GM12875 (cell line): Measurements from ENCODE around the gene CXXC1.

ENCODE experiments used
- H3K4me3 ChIP-seq: one replicate; pipeline ENCODE4 v1.5.1; 2011; ENCODE audit warnings: low read depth, low read length, control low read depth
- TF ChIP-seq, protein P1 (sequence below): IDR thresholded peaks from 2 replicates; pipeline ENCODE4 v1.5.1; 2011; ENCODE audit warnings: low read depth, mild to moderate bottlenecking, control low read depth, inconsistent platforms, low read length, moderate library complexity, borderline replicate concordance; ENCODE audit not compliant: insufficient read depth

The CXXC1 gene

DNA sequence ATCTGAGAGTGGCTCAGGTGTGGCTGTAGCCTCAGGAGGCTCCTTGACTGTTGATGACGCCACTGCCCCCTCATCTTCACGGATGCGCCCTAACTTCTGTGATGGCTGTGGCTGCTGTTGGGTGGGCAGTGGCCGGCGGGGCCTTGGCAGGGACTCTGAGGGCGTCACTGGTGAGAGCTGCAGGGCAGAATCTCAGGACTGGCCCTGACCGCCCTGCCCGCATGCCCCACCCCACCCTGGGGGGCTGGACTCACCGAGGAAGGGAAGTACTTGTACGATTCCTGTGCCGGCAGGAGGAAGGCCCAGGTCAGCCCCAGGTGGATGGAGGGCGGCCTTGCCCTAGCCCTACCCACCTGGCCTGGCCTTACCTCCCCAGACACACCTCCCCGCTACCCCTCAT is 2.4 kb downstream of the CXXC1 start:
- TF ChIP-seq, protein P1, sequence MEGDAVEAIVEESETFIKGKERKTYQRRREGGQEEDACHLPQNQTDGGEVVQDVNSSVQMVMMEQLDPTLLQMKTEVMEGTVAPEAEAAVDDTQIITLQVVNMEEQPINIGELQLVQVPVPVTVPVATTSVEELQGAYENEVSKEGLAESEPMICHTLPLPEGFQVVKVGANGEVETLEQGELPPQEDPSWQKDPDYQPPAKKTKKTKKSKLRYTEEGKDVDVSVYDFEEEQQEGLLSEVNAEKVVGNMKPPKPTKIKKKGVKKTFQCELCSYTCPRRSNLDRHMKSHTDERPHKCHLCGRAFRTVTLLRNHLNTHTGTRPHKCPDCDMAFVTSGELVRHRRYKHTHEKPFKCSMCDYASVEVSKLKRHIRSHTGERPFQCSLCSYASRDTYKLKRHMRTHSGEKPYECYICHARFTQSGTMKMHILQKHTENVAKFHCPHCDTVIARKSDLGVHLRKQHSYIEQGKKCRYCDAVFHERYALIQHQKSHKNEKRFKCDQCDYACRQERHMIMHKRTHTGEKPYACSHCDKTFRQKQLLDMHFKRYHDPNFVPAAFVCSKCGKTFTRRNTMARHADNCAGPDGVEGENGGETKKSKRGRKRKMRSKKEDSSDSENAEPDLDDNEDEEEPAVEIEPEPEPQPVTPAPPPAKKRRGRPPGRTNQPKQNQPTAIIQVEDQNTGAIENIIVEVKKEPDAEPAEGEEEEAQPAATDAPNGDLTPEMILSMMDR: no peak
- H3K4me3 ChIP-seq: no peak overlapping the region

GRCh38 chr18:50284255-50284885 is 3.1 kb downstream of the CXXC1 start:
- no peak overlapping the region for H3K4me3 ChIP-seq
- TF ChIP-seq, protein P1: no peak

- H3K4me3 ChIP-seq: no peak overlapping the region
- TF ChIP-seq, protein P1: no peak
Measured at GRCh38 chr18:50283469-50284209, 3.9 kb downstream of the CXXC1 start.

DNA sequence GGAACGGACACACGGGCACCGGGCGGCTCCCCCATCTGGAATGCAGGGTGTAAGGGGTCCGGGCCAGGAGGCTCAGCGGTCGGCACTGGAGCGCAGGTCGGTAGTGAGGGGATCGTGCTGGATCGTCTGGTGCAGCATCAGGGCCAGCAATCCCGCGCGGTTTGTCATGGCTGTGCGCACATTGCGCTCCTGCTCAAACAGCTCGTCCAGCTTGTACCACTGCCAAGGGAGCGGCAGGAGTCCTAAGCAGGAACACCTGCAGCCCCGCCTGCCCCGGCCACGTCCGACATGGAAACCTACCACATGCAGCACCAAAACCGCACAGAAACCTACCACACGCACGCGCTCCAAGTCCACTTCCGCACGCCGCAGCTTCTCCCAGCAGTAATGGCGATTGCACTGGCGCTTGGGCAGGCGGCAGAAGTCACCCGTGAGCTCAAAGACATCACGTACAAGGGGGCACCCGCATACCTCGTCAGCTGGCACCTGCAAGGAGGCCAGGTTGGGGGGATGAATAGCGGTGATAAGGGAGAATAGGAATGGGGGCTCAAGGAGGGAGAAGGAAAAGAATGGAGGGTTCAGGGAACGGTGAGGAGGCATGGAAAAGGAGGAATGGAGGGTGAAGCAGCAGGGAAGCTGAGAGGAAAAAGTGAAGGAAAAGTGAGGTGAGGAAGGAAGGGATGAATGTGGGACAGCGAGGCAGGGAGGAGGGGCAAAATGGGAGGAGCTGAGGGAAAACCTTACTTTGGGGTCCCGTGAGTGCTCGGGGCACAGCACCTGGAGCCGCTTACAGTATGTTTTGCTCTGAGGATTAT is 4.8 kb downstream of the CXXC1 start:
- no peak overlapping the region for H3K4me3 ChIP-seq
- TF ChIP-seq, protein P1: no peak

DNA sequence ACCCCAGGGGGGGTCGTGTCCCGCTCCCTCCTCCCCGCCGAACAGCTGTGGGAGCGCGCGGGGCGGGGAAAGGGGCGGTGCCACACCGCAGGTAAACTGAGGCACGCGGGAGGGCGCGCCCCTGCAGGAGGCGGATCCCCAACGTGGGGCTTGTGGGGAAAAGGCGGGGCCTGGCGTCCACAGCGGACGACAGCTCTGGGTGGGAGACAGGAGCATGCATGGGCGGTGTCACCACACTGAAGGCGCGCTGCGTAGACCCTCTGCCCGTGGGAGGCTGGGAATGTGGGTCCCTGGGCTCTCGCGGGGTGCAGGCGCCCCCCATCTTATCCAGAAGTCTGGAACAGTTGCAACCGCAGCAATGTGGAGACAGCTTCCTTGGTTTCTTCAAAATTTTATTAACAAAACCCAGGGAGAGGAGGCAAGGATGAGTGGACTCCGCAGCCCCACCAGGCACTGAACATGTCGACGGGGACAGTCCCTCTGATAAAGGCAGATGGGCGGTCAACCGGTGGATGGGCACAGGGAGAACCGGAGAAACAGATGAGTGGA is 5.4 kb downstream of the CXXC1 start:
- TF ChIP-seq, protein P1: no peak
- peak overlapping the region; percentile 95 for H3K4me3 ChIP-seq

DNA sequence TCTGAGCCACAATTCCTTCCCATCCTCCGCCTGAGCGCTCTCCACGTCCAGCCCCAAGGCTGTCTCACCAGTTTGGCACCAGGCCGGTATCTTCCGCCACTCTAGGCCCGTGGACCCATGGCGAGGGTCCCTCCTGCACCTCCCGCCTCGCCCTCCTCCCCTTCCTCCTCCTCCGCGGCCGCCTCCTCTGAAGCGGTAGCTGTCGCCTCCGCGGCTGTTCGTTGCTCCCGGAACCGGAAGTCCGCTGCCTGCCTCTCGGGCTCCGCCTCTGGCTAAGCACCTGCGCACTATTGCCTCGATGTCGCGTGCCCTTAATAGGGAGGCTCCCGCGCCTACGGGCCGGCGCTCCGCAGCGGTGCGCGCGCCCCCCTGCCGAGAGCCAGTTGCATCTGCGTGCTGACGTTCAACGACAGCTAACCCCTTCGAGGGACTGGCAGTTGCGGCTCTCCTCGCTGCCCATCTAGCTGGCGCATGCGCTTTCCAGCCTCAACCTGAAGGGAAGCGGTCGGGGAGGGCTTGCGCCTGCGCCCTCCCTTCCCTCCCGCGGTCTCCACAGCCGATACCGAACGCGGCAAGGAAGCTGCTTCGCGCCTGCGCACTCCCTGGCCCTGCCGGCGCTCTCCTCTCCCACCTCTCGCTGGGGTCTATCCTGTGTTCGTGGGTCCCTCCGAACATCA is 6.1 kb downstream of the CXXC1 start, which contains the start of gene MBD1:
MBD1 (minus strand) TSS at position 229 of the 677 bp plus-strand sequence. CDS start 1,531 bp downstream, outside the sequence.
- peak within 1 kb of the TSS; percentile 95 for H3K4me3 ChIP-seq
- TF ChIP-seq, protein P1: 0 out of 2 replicates have a peak, but pooled peaks have one; percentile 15
